ENCODE data around the gene TMEM236. TPM values are rescaled to one million over a fixed set of nuclear protein-coding genes. Genes with fewer than 3 reads are reported as not detected.

The TMEM236 gene
- total RNA-seq, result under 1 TPM; 0.08 to 0.95 (median 0.55) TPM

- DNase-seq (ENCODE audit: low spot score in 2 of 2), result no peak
- TF ChIP-seq POLR2A (IDR thresholded peaks at IDR 0.05), result no peak
- no peak for TF ChIP-seq CTCF (IDR thresholded peaks at IDR 0.05)
- 72 to 73% methylated on average over 9 of the region's 9 CpGs for WGBS, 2 donors
- intact Hi-C loops (cut with DNase I; ENCODE audit: low total_unique reads), result no loop called here
- no peak within 1 kb of the TSS for H3K4me3 ChIP-seq (ENCODE audit: low read depth, poor library complexity, severe bottlenecking)
Observed at GRCh38 chr10:17751781-17752445, at the start of gene TMEM236. Gene TMEM236 (plus strand): TSS chr10:17752201. CDS start chr10:17752296, 95 bp downstream.

- H3K4me3 ChIP-seq (ENCODE audit: low read depth, poor library complexity, severe bottlenecking), result no peak overlapping the region
- intact Hi-C loops (cut with DNase I; ENCODE audit: low total_unique reads), result no loop called here
- TF ChIP-seq CTCF (IDR thresholded peaks at IDR 0.05), result no peak
- TF ChIP-seq POLR2A (IDR thresholded peaks at IDR 0.05), result no peak
- WGBS, 2 donors, result 93 to 95% methylated on average over 3 of the region's 3 CpGs
- no peak for DNase-seq (ENCODE audit: low spot score in 2 of 2)
Observed at GRCh38 chr10:17703706-17704105, 48.3 kb upstream of the TMEM236 start.

GRCh38 chr10:17708821-17709220 is 43.2 kb upstream of the TMEM236 start:
- intact Hi-C loops (cut with DNase I; ENCODE audit: low total_unique reads), result no loop called here
- no peak for TF ChIP-seq POLR2A (IDR thresholded peaks at IDR 0.05)
- TF ChIP-seq CTCF (IDR thresholded peaks at IDR 0.05), result no peak
- H3K4me3 ChIP-seq (ENCODE audit: low read depth, poor library complexity, severe bottlenecking), result no peak overlapping the region
- WGBS, 2 donors, result 95 to 97% methylated on average over 10 of the region's 10 CpGs
- no peak for DNase-seq (ENCODE audit: low spot score in 2 of 2)

GRCh38 chr10:17709492-17709891 is 42.5 kb upstream of the TMEM236 start:
- 88 to 91% methylated on average over 5 of the region's 5 CpGs for WGBS, 2 donors
- intact Hi-C loops (cut with DNase I; ENCODE audit: low total_unique reads), result no loop called here
- no peak overlapping the region for H3K4me3 ChIP-seq (ENCODE audit: low read depth, poor library complexity, severe bottlenecking)
- no peak for DNase-seq (ENCODE audit: low spot score in 2 of 2)
- no peak for TF ChIP-seq POLR2A (IDR thresholded peaks at IDR 0.05)
- no peak for TF ChIP-seq CTCF (IDR thresholded peaks at IDR 0.05)

GRCh38 chr10:17710181-17710580 is 41.8 kb upstream of the TMEM236 start:
- no peak overlapping the region for H3K4me3 ChIP-seq (ENCODE audit: low read depth, poor library complexity, severe bottlenecking)
- intact Hi-C loops (cut with DNase I; ENCODE audit: low total_unique reads), result no loop called here
- TF ChIP-seq CTCF (IDR thresholded peaks at IDR 0.05) (no peak), POLR2A (IDR thresholded peaks at IDR 0.05) (no peak)
- DNase-seq (ENCODE audit: low spot score in 2 of 2), result no peak
- WGBS, 2 donors, result 80 to 85% methylated on average over 4 of the region's 4 CpGs

- DNase-seq (ENCODE audit: low spot score in 2 of 2), result no peak
- TF ChIP-seq POLR2A (IDR thresholded peaks at IDR 0.05) (no peak), CTCF (IDR thresholded peaks at IDR 0.05) (no peak)
- intact Hi-C loops (cut with DNase I; ENCODE audit: low total_unique reads), result no loop called here
- WGBS, 2 donors, result 95 to 98% methylated on average over 5 of the region's 5 CpGs
- H3K4me3 ChIP-seq (ENCODE audit: low read depth, poor library complexity, severe bottlenecking), result no peak overlapping the region
Observed at GRCh38 chr10:17712053-17712452, 39.9 kb upstream of the TMEM236 start.

All from lower leg skin (tissue), 4 donors.